HPDE6-E6E7 (cell line): ENCODE data around the gene GALNT2.
A peak's percentile ranks its signal among the peaks of the same experiment; 100 is the strongest.

Source experiments
- DNase-seq: peaks from one replicate; pipeline ENCODE4 v3.0.0; 2011; ENCODE audit warnings: missing footprints; ENCODE audit errors: extremely low spot score

Gene GALNT2

DNA sequence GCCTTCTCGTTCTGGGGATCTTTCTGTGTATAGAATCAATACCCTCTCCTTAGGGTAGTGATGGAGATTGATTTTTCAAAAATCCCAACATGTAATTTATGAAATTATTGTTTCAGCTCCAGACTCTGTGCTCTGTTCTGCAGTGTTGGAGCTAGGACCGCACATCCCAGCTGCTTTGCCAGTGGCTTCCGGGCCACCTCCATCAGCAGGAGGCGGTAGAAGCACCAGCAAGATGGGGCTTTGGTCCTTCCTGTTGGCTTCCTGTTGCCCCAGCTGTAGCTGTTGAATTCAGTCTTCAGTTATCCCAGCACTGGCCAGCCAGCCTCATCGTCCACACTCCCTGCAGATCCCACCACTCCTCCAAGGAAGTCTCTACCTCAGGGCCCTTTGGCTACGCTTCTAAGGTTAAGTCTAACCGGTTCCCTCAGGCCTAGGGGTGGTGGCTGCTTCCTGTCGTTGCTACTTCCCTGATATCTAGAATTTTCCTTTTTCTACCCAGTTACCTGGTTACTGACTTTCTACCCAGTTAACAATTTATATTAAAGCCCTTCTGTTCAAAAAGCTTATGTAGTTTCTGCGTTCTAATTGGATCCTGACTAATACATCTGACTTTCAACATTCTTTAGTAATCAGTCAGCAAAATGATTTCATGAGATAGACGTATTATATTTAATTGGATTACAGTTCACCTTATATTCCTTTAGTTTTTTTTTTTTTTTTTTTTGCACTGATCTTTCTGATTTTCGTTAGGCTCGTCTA is 24.6 kb downstream of the GALNT2 start:
- no peak for DNase-seq

DNA sequence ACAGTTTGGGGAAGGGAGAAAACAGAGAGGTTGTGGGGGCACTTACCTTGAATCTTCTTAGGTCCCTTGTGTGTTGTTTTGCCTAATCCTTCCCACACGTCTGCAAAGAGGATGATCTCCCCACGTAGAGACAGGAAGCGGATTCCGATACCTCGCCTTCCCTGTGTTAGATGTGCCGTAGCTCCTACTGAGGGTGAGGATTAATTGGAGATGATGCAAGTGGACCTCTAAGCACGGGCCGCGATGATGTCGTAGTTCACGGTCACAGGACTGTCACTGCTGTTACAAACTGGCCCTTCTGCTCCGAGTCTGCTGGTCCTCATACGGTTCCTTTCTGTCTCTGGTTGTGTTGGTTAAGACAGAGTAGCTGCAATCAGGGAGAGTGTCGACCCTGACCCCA is 27.7 kb downstream of the GALNT2 start:
- DNase-seq, result no peak

DNA sequence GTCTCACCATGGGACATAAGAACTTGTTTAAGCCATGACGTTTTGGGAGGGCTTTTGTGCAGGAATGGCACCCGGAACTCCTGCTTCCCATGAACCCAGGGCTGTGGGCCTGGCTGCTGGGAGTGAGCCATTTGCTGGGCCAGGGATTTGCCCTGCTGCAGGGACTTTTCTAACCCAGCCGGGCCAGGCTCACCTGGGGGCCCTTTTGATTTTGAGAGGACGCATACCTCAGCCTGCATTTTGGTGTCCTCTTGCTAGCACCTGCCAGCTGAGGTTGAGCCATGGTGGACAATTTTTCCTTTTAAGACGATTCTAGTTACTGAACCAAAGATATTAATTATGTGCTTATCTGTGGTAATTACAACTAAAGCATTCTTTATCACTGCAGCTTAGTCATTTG is 28.9 kb downstream of the GALNT2 start:
- no peak for DNase-seq

DNA sequence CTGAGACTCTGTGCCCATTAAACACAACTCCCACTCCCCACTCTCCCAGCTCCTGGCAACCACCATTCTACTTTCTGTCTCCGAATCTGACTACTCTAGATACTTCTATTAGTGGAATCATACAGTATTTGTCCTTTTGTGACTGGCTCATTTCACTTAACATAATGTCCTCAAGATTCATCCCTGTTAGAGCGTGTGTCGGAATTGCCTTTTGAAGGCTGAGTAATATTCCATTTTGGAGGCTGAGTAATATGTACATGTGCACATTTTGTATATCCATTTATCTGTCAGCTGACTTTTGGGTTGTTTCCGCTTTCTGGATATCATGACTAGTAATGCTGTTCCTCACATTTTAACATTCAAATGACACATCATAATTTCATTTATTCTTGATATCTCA is 30.3 kb downstream of the GALNT2 start:
- no peak for DNase-seq

DNA sequence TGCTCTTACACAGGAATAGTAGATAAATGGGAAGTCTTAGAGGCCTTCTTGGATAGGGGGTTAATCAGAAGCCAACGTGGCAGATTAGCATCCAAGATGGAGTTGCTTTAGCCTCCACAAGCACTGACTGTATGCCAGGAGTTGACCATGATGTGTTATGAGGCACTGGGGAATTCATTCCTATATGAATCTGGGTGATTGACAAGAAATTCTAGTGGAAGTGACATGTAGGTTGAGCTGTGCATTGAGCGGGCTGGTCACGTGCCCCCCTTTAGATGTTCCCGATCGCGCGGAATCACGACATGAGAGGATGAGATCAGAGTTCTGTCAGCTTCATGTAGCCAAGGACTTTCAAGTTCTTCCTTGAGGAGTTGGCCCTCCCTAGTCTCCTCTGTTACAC is 31.7 kb downstream of the GALNT2 start:
- DNase-seq, result no peak

DNA sequence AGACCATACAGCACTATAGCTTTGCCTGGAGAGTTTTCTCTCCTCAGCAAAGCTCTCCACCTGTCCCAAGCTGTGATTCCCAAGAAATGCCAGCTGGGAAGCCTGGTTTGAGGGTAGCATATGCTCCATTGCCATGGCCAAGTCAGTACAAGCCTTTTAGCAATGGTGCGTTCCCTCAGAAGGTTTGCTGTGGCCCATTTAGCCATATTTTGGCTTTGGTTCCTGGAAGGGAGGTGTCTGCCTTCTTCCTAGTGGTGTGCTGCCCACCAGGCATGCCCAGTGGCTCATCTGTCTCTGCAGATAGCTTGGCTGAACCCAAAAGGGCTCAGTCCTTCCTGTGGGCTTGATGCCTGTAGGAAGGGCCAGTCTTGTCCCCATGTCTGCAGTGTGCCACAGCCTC is 32.4 kb downstream of the GALNT2 start:
- no peak for DNase-seq

DNA sequence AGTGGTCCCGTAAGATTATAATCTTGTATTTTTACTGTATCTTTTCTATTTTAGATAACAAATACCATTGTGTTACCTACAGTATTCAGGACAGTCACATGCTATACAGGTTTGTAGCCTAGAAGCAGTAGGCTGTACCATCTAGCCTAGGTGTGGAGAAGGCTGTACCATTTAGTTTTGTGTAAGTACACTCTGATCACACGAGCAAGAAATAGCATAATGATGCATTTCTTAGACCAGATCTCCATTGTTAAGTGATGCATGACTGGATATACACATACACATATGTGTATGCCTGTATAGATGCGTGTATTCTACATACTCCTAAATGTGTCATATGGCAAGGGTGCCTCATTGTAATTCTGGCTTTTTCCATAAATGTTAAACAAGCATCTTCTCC is 33.9 kb downstream of the GALNT2 start:
- DNase-seq, result no peak

DNA sequence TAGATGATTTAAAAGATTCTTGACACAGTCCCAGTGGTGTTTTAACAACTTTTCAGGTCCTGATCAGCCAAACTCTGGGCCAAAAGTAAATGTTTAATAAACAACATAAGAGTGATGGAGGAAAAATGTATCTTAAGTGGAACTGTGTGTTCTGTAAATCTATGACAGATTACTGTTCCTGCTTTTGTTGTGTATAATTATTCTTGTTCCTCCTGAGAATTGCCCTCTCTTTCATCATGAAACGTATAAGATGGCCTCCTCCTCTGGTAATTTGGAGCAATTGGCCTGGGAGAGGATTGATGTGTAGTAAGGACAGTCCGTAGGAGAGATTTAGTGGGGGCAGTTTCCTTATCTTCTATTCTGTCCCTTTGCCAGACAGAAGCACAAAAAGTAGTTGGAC is 34.5 kb downstream of the GALNT2 start:
- no peak for DNase-seq

DNA sequence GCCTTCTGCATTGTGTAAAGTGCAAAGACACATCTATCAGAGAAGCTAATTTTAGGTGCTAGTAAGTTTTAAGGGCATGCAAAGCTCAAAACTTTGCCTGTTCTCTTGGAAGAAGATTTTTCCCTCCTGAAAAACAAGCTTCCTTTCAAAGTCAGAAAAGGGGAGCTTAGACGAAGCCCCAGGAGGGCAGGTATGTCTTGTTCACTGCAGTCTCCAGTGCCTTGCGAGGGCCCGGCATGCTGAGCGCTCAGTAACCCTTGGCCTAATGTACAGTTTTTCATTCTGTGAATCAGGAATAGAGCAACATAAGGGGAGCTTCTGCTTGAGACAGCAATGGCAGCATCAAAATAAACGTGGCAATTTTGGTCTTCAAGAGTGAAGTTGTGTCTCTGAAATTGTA is 35.0 kb downstream of the GALNT2 start:
- DNase-seq, result no peak

DNA sequence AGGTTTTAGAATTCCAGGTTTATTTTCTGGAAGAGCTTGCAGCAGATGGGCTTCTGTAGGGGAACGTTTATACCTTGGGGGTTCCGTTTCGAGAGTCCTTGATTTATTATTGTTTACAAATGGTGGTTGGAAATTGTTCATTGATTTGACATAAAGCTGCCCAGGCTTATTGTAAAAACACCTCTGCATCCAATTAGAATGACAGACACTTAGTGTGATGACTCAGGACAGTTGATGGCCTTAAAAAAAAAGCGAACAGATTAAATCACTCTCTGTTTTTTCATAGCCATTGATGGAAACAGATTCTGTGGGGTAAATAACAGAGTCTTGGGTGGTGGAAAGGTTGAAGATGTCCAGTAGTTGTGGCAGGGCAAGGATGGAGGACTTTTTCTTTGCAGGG is 35.4 kb downstream of the GALNT2 start:
- DNase-seq, result no peak

DNA sequence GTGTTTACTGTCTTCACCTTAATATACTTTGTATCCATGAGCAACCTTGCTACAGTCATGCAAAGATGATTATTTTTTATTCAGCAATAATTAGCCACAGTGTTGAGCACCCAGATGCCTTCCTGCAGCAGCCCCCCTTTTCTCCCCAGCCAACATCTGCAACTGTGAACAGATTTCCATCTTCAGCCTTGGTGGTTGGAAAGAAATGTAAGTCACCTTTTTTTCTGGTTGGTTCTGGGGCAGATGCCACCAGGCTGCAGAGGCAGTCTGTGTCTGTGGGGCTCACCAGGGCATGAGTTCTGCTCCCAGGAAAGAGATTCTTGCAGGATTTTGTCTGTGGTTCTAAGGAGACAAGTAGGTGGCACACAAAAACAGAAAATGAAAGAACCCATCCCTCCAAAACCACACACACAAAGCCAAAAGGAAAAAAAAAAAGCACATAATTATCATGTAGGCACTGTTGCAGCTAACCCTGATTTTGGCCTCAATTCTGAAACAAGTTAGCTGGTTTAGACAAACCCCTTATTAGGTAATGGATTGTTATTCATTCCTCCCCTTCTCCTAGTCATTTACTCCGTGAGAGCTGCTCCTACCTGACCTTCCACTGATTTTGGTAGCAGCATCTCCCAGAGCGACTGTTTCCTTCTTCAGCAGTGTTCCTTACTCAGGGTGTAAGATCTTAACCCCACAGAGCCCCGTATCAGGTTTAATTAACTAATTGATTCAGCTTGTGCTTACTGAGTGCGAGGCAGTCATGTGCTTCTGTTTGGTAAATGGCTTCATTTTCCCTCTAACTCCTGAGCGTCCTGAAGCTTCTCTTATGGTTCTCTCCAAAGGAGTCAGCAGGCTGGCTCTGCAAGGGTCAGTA is 36.5 kb downstream of the GALNT2 start:
- DNase-seq, result no peak

DNA sequence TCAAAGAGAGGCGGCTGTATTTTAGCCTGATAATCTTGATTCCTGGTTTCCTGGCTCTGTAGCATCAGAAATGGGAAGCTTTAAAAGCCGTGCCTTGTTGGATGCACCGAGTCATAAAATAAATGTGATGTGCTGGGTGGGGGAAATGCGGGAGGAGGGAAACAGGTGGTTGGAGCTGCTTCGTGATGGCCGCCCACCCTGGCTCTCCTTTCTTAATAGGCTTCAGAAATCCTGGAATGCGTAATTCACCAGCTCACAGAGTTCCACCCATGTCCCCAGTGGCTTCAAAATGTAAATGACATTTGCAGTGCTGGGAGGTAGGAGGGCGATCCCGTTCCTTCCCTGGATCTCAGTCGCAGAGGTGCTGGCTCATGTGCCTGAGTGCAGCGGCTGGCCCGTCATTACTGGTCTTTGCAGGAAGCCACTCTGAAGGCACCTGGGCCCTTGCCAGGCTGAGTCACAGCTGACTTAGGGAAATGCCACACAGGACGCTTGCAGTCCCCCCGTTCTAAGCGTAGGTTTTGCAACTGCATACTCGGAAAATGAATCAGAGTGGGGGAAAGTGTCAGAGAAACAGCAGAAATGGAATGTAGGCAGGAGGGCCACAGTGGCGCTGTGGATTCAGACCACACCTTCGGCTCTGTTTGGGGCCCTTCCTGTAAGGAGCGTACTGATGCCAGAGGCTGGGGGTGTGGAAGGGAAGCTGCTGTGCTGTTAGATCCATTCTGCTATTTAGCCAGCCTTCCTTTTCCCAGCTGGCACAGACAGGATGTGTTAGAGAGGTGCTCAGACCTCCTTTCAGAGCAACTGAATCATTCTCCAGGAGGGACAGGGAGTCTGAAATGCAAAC is 37.6 kb downstream of the GALNT2 start:
- peak; percentile 93 for DNase-seq

DNA sequence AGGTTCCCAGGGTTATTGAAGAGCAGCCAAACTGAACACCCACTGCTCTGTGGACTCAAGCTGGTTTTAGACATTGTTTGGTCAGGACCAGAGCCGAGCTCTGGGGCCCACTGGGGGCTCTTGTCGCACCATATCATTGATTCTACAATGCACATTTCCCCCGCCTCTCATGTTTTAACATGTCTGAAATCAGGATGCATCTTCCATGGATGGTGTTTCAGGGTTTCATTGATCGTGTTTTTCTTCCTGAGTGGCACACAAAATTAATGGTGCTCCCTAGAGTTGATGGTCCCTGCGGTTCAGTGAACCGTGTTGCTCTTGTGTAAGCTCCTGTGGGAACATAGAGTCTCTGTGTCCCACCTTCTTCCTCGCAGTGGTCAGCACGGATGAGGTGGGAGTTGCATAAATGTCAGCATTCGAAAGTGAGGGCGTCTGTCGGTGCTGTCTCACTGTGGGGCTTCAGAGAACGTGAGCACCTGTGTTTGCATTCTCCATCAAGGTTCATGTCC is 38.3 kb downstream of the GALNT2 start:
- DNase-seq, result no peak

DNA sequence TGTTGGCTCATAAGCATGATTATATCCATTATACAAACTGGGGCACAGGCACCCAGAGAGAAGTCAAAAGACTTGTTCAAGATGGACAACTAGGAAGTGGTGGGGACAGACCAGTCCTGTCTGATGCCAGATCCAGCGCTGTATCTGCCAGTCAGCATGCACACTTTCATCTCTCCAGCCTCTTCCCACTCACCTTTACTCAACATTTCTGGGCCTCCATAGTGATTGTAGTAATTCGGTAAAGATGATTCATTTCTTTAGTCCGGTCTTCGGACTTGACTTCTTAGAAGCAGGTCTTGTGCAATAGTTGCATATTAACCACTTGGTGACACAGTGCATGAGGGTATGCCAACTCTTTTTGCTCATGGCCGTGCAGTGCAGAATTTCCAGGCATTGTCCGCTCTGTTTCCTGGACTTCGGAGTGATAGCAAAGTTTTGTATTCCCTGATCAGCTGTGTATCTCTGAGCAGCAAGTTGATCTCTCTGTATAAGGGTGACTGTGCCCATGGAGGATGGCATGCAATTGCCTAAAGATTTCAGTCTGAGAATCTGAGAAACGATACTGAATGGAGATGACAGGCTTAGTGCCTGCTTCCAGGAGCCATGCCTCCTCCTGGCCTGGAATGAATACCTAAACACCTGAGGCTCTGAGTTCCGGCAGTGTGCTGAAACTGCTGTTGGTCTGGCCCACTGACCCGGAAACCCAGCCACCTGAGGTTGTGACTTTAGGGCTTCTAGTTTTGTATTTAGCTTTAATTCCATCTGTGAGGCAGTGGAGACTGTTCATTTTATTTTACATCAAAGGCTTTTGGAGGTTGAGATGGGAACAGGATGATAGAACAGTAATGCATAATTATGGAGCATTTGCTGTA is 39.0 kb downstream of the GALNT2 start:
- DNase-seq, result peak; percentile 84

DNA sequence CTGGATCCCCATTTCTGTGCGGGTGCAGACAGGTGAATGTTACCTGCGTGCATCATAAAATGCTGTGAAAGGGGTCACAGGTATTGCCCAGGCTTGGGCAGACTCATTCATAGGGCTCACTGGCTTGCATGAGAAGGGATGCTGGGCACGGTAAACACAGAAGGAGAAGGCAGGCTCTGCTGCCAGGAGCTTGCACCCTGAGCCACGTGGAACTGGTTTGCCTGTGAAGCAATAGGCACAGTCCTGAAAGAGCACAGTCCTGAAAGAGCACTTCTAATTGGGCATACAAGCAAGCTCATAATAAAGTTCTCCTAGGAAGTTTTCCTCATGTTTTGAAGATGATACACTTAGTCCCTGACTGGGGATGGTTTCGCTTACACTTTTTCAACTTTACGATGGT is 40.9 kb downstream of the GALNT2 start:
- DNase-seq, result no peak

DNA sequence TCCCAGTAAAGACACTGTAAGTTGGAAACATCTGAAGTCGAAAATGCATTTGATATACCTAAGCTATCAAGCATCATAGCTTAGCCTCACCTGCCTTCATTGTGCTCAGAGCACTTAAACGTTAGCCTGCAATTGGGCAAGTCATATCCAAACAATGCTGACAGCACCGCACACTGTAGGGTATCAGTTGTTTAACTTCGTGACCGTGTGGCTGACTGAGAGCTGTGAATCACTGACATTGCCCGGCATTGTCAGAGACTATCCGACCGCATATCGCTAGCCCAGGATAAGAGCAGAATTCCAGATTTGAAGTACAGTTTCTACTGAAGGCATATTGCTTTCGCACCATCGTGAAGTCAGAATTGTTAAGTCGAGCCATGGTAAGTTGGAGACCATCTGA is 41.5 kb downstream of the GALNT2 start:
- DNase-seq, result no peak

DNA sequence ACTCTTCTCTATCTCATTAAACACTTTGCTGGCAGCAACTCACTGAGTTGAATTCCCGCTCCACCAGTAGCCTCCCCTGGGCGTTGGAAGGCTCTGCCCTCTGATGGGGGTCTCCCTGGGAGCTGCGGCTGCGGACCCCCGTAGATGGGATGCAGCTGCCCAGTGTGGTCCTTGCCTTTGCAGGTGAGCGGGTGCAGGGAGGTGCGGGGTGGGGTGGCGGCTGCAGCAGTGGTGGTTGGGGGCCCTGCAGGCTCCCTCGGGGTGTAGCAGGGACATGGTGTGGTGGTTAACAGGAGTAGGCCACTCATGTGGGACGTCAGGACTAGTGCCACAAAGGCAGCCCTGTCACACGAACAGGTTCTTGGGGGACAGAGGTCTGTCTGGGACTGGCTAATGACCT is 42.0 kb downstream of the GALNT2 start:
- DNase-seq, result no peak

DNA sequence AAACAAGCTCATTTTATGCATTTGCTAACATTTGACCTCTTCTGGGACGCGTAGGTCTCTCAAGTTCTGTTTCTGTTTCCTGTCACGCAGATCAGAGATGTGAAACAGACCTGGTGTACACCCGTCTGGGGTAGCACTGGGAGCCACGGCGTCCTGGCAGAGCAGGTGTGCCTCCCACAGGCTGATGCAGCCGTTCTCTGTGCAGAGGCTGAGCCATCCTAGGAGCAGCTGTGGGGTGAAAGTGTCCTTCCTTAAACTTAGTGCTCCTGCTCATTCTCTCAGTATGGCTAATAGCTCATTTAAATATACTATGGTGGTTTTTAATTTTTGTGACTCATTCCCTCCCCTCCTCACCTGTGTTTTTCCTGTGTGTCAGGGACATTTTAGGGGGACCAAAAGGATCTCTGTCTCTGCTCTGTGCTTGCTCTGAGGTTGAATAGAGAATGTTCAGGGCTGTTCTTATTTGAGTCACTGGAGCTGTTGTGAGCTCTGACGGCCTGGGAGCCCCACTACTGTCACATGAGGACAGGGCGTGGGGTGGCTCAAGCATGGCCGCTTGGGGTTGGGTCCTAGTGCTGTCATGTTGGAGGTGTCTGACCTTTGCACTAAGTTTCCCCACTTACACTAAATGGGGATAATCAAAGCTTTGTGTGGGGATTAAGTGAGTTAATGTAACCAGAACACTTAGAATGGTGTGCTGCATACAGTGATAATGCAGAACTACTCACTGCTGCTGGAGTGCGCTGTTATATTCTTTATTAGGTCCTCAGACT is 43.0 kb downstream of the GALNT2 start:
- DNase-seq, result no peak

DNA sequence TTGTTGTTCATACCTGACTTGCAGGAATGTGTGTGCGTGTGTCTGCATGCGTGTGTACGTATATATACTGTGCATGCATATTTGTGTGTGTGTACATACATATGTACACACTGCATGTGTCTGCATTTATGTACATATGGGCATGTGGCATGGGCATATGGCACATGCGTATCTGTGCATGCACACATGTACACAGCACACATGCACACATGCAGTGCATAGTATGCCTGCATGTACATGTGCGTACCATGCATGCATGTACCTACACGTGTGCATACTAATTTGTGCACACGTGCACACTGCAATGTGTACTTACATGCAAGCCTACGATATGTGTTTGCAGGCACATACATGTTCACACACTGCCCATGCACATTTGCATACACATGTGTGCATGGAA is 43.9 kb downstream of the GALNT2 start:
- DNase-seq, result no peak

DNA sequence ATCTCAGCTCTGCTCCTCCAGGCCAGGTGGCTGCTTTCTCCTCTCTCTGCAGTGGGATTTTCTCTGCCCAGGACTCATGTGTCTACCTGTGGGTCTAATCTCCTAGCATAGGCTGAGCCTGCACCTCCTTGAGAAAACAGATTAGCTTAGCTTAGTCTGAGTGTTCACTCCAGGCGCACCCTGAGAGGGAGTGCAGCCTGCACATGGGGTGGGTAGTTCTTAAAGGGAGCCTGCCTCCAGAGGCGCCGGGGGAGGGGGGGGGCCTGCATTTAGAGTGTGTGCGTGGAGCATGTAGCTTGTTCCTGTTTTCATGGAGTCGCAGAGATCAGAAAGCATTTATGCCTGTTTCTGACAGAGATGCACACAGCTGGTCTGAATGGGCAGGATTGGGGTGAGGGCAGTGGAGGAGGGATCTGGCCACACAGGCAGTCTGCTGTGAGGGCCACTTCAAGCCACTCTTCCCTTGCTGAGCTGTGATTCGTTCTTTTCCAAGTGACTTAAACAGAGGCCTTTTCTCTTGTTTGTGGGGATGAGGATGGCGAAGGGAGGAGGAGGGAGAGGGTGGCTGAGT is 45.2 kb downstream of the GALNT2 start:
- no peak for DNase-seq
